Nephron progenitor cell (in vitro differentiated cells): ENCODE measurements around the gene ACOX3.

ENCODE experiments used
- DNase-seq: peaks from one replicate; pipeline ENCODE4 v3.0.0; 2021
- H3K27ac Mint-ChIP-seq: 2 replicates; pipeline ENCODE4 v1.8.0; 2021; ENCODE audit warnings: mild to moderate bottlenecking, moderate library complexity, mixed read lengths
- H3K27me3 Mint-ChIP-seq: 2 replicates; pipeline ENCODE4 v1.8.0; 2021; ENCODE audit warnings: mild to moderate bottlenecking, low read depth, mixed read lengths; ENCODE audit not compliant: poor library complexity
- H3K36me3 Mint-ChIP-seq: 2 replicates; pipeline ENCODE4 v1.8.0; 2021; ENCODE audit warnings: low read depth, mixed read lengths
- H3K4me1 Mint-ChIP-seq: 2 replicates; pipeline ENCODE4 v1.8.0; 2021; ENCODE audit warnings: mixed read lengths
- H3K4me3 Mint-ChIP-seq: 2 replicates; pipeline ENCODE4 v1.8.0; 2021; ENCODE audit warnings: mild to moderate bottlenecking, moderate library complexity, mixed read lengths
- H3K9me3 Mint-ChIP-seq: 2 replicates; pipeline ENCODE4 v1.8.0; 2021; ENCODE audit warnings: mild to moderate bottlenecking, moderate library complexity, mixed read lengths
- TF ChIP-seq, protein P1 (sequence below): fragments of 200-600 bp; sonication (generic); IDR thresholded peaks from 2 replicates; pipeline ENCODE4 v1.5.0; 2021; ENCODE audit warnings: antibody characterized with exemption

Gene ACOX3

DNA sequence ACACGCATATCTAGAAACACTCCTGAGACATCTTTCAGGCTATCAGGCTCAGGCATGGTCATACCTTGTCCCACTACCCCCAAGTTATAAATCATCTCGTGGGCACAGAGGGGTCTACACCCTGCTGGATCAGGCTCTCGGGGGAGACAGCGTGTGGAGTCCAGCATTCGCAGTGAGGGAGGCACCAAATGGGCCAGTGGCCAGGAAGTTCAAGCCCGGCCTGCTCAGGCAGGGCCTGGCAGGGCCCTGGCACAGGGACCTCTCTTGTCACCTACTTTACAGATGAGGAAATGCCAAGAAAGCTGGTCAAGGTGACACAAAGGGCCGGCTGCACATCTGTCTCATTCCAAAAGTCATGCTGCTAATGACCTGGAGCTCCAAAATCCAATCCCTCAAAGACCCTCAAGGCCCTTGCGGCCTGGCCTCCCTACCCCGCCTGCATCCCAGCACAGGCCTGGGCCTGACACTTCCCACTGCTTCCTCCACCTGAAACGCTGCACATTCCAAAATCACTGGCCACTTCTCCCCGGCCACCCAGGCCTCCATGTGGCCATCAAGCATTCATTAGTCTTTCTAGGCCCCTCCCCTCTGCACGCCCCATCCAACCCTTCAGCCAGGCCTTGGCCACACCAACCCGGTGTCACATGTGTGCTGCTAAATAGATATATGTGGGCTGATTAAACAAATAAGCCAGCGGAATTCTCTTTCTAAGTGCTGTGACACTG, 35.6 kb downstream of the ACOX3 start:
- peaks cover 7% of the 10 kb centered on the region for H3K27me3 Mint-ChIP-seq
- peaks cover 54% of the 10 kb centered on the region for H3K36me3 Mint-ChIP-seq
- H3K4me3 Mint-ChIP-seq = no peak overlapping the region
- H3K9me3 Mint-ChIP-seq = peaks cover 13% of the 10 kb centered on the region
- no peak for DNase-seq
- peaks cover 13% of the 10 kb centered on the region for H3K4me1 Mint-ChIP-seq
- TF ChIP-seq, protein P1, sequence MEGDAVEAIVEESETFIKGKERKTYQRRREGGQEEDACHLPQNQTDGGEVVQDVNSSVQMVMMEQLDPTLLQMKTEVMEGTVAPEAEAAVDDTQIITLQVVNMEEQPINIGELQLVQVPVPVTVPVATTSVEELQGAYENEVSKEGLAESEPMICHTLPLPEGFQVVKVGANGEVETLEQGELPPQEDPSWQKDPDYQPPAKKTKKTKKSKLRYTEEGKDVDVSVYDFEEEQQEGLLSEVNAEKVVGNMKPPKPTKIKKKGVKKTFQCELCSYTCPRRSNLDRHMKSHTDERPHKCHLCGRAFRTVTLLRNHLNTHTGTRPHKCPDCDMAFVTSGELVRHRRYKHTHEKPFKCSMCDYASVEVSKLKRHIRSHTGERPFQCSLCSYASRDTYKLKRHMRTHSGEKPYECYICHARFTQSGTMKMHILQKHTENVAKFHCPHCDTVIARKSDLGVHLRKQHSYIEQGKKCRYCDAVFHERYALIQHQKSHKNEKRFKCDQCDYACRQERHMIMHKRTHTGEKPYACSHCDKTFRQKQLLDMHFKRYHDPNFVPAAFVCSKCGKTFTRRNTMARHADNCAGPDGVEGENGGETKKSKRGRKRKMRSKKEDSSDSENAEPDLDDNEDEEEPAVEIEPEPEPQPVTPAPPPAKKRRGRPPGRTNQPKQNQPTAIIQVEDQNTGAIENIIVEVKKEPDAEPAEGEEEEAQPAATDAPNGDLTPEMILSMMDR = no peak
- H3K27ac Mint-ChIP-seq = no peak overlapping the region

DNA sequence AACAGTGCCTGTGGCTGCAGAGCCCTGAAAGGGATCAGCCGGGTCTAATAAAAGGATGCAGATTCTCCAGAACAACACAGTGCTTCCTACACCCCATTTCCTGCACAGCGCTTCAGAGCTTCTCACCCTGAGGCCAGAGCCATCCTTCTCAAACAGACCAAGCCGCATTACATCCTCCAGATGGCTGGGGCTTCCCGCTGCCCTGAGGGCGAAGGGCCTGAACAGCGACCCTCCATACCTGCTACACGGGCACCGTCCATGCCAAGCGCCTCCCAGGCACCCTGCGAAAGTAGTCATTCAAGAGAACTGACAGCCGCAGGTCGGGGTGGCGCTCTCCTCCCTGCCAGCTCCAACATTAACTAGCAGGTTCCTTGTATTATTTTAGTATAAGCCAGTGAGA, 36.5 kb downstream of the ACOX3 start:
- no peak for DNase-seq
- peaks cover 13% of the 10 kb centered on the region for H3K4me1 Mint-ChIP-seq
- TF ChIP-seq, protein P1 = no peak

DNA sequence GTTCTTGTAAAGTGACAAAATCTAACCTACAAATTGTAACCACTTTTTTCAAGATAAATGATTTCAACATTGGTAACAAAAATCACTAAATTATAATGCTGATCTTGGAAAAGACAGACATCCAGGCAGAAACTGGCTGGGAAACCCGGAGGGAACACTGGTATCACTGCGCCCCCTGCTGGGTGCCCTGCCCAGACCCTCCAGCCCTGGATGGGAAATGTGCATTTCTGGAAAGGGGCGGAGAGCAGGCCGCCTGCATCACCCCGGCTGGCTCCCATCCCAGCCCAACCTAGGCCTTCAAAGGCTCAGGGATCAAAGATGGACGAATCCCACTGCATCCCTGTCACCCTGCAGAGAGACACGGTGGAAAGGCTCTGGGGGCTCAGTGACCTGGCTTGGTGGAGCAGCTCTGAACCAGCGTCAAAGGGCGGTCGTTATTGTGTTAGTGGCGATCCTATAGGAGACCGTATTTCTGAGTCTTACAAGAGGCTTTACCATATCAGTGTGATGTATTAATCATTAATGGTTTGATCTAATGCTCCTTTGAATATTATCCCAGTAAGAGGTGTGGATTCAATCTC, 37.3 kb downstream of the ACOX3 start:
- Mint-ChIP-seq H3K36me3 (peaks cover 52% of the 10 kb centered on the region), H3K9me3 (peaks cover 13% of the 10 kb centered on the region), H3K4me1 (peaks cover 20% of the 10 kb centered on the region), H3K4me3 (no peak overlapping the region), H3K27ac (no peak overlapping the region), H3K27me3 (peaks cover 7% of the 10 kb centered on the region)
- peak; percentile 93 for DNase-seq
- TF ChIP-seq, protein P1 = peak; percentile 95

More for the DNA sequence above, 36.5 kb downstream of the ACOX3 start:
- peaks cover 13% of the 10 kb centered on the region for H3K9me3 Mint-ChIP-seq
- peaks cover 7% of the 10 kb centered on the region for H3K27me3 Mint-ChIP-seq
- H3K4me3 Mint-ChIP-seq = no peak overlapping the region
- H3K27ac Mint-ChIP-seq = no peak overlapping the region
- peaks cover 46% of the 10 kb centered on the region for H3K36me3 Mint-ChIP-seq

DNA sequence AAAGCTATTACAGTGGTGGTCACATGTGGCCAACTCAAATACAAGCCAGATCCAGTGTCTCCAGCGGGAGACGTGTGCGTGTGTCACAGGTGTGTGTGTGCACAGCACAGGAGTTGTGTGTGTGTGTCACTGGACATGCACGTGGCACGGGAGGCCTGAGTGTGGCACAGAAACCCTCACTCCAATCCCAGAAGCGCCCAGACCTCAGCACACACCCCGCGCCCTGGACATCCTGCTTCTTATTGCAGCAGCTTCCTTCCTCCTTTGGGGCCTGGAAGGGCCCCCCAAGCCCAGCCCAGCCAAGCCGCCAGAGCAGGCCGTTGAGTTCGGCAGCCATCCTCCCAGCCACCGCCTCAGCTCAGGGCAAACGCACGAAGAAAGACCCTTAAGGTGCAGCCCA, 37.9 kb downstream of the ACOX3 start:
- H3K27me3 Mint-ChIP-seq = peaks cover 3% of the 10 kb centered on the region
- H3K4me3 Mint-ChIP-seq = no peak overlapping the region
- H3K4me1 Mint-ChIP-seq = peaks cover 23% of the 10 kb centered on the region
- TF ChIP-seq, protein P1 = no peak
- H3K36me3 Mint-ChIP-seq = peaks cover 49% of the 10 kb centered on the region
- DNase-seq = no peak
- peaks cover 13% of the 10 kb centered on the region for H3K9me3 Mint-ChIP-seq
- no peak overlapping the region for H3K27ac Mint-ChIP-seq

DNA sequence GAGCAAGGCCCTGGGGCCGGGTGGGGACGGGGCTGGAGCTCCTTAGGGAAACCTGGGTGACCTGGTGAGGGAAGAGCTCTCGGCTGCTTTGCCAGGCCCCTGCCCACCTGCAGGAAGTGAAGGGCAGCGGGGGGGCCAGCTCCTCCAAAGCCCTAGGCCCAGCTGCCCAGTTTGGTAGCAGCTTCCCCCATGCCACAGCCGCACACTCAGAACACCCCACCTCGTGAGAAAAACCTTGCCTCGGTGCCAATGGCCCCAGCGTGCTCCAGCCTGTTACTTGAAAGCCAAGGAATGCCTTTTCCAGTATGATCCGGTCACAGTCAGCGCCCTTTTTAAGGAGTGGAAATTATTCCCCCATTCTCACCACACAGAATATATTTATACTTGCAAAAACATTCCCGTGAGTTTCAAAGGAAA, 38.3 kb downstream of the ACOX3 start:
- no peak overlapping the region for H3K27ac Mint-ChIP-seq
- peaks cover 44% of the 10 kb centered on the region for H3K36me3 Mint-ChIP-seq
- H3K4me1 Mint-ChIP-seq = peaks cover 23% of the 10 kb centered on the region
- no peak for DNase-seq
- H3K27me3 Mint-ChIP-seq = peaks cover 3% of the 10 kb centered on the region
- TF ChIP-seq, protein P1 = no peak
- H3K4me3 Mint-ChIP-seq = no peak overlapping the region
- peaks cover 13% of the 10 kb centered on the region for H3K9me3 Mint-ChIP-seq

DNA sequence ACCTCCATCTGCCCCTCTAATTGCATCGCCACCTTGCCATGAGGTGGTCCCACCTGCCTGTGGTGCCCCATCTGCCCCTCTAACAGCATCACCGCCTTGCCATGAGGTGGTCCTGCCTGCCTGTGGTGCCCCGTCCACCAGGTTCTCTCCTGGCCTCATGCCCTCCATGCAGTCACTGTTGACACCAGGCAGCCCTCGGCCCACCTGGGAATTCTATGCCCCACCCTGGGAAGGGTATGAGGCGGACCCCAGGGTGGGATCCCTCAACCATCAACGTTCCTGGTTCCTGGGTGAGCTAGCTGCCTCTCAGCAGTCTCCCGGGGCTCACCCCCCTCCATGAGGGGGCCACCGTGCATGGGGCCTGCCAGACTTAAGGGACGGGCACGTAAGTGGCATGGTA, 38.9 kb downstream of the ACOX3 start:
- DNase-seq = no peak
- Mint-ChIP-seq H3K27ac (no peak overlapping the region), H3K9me3 (peaks cover 12% of the 10 kb centered on the region), H3K4me3 (no peak overlapping the region), H3K4me1 (peaks cover 23% of the 10 kb centered on the region), H3K36me3 (peaks cover 40% of the 10 kb centered on the region), H3K27me3 (peaks cover 3% of the 10 kb centered on the region)
- TF ChIP-seq, protein P1 = no peak
